Measurements from ENCODE around the gene CTTNBP2NL. TPM values are rescaled to one million over a fixed set of nuclear protein-coding genes. Genes with fewer than 3 reads are reported as not detected.

The CTTNBP2NL gene
- total RNA-seq, 1 donor from 2014 or later, result 47.9 TPM

- peaks cover 35% of the 10 kb centered on the region for H3K4me1 Mint-ChIP-seq (ENCODE audit: unreplicated experiment)
- H3K27ac Mint-ChIP-seq, result no peak overlapping the region
- H3K4me3 Mint-ChIP-seq, result peak overlapping the region; percentile 36
- no peaks in the 10 kb centered on the region for H3K9me3 Mint-ChIP-seq
- no peak for TF ChIP-seq CTCF (conservative IDR thresholded peaks at IDR 0.05)
- H3K36me3 Mint-ChIP-seq, result peaks cover 4% of the 10 kb centered on the region
- no peak for DNase-seq (ENCODE audit: extremely low spot score, unreplicated experiment)
- H3K27me3 Mint-ChIP-seq, result peaks cover 88% of the 10 kb centered on the region
These were observed 110.7 kb downstream of the CTTNBP2NL start for GRCh38 chr1:112506731-112507130.

GRCh38 chr1:112507336-112507735 lies 111.3 kb downstream of the CTTNBP2NL start:
- no peak for DNase-seq (ENCODE audit: extremely low spot score, unreplicated experiment)
- peaks cover 4% of the 10 kb centered on the region for H3K36me3 Mint-ChIP-seq
- peak overlapping the region; percentile 80 for H3K4me3 Mint-ChIP-seq
- no peaks in the 10 kb centered on the region for H3K9me3 Mint-ChIP-seq
- peaks cover 91% of the 10 kb centered on the region for H3K27me3 Mint-ChIP-seq
- H3K27ac Mint-ChIP-seq, result no peak overlapping the region
- TF ChIP-seq CTCF (conservative IDR thresholded peaks at IDR 0.05), result no peak
- H3K4me1 Mint-ChIP-seq (ENCODE audit: unreplicated experiment), result peaks cover 34% of the 10 kb centered on the region

- no peak for DNase-seq (ENCODE audit: extremely low spot score, unreplicated experiment)
- H3K4me1 Mint-ChIP-seq (ENCODE audit: unreplicated experiment), result peaks cover 28% of the 10 kb centered on the region
- peak overlapping the region; percentile 80 for H3K4me3 Mint-ChIP-seq
- H3K27me3 Mint-ChIP-seq, result peaks cover 91% of the 10 kb centered on the region
- H3K36me3 Mint-ChIP-seq, result peaks cover 4% of the 10 kb centered on the region
- TF ChIP-seq CTCF (conservative IDR thresholded peaks at IDR 0.05), result no peak
- H3K9me3 Mint-ChIP-seq, result no peaks in the 10 kb centered on the region
- H3K27ac Mint-ChIP-seq, result no peak overlapping the region
These were observed 111.9 kb downstream of the CTTNBP2NL start for GRCh38 chr1:112507921-112508277.

- Mint-ChIP-seq H3K36me3 (peaks cover 4% of the 10 kb centered on the region), H3K27me3 (peaks cover 86% of the 10 kb centered on the region), H3K27ac (peak within 1 kb of the TSS; percentile 11), H3K4me1 (ENCODE audit: unreplicated experiment) (peaks cover 24% of the 10 kb centered on the region), H3K4me3 (peak within 1 kb of the TSS; percentile 81), H3K9me3 (no peaks in the 10 kb centered on the region)
- peak; percentile 20 for TF ChIP-seq CTCF (conservative IDR thresholded peaks at IDR 0.05)
- DNase-seq (ENCODE audit: extremely low spot score, unreplicated experiment), result no peak
These were observed 112.4 kb downstream of the CTTNBP2NL start, which contains the start of gene WNT2B for GRCh38 chr1:112508278-112509004. Gene WNT2B (plus strand): TSS chr1:112508965. CDS start chr1:112509263, 298 bp downstream.

GRCh38 chr1:112509005-112509659 lies 113.1 kb downstream of the CTTNBP2NL start:
- TF ChIP-seq CTCF (conservative IDR thresholded peaks at IDR 0.05), result no peak
- H3K27ac Mint-ChIP-seq, result no peak overlapping the region
- H3K36me3 Mint-ChIP-seq, result peaks cover 4% of the 10 kb centered on the region
- peak overlapping the region; percentile 81 for H3K4me3 Mint-ChIP-seq
- H3K9me3 Mint-ChIP-seq, result no peaks in the 10 kb centered on the region
- peaks cover 86% of the 10 kb centered on the region for H3K27me3 Mint-ChIP-seq
- H3K4me1 Mint-ChIP-seq (ENCODE audit: unreplicated experiment), result peaks cover 27% of the 10 kb centered on the region
- no peak for DNase-seq (ENCODE audit: extremely low spot score, unreplicated experiment)

All from type B pancreatic cell (in vitro differentiated cells).